IPS-18a (cell line): Measurements from ENCODE around the gene GRPEL2.
"Not testable (repeated sequence)": the region's sequence is repeated elsewhere in the genome, so short reads cannot be mapped to it uniquely, and the experiment has no call there.

Experiments used
- H3K27ac ChIP-seq: one replicate; pipeline ENCODE4 v1.5.1; 2013; ENCODE audit warnings: low read length
- H3K27me3 ChIP-seq: one replicate; pipeline ENCODE4 v1.6.1; 2013; ENCODE audit warnings: mild to moderate bottlenecking, low read length; ENCODE audit not compliant: control insufficient read depth, insufficient read depth
- H3K36me3 ChIP-seq: one replicate; pipeline ENCODE4 v1.6.1; 2013; ENCODE audit warnings: low read depth, low read length; ENCODE audit not compliant: control insufficient read depth
- H3K4me1 ChIP-seq: one replicate; pipeline ENCODE4 v1.6.1; 2013; ENCODE audit warnings: low read depth, low read length; ENCODE audit not compliant: control insufficient read depth
- H3K4me3 ChIP-seq: one replicate; pipeline ENCODE4 v1.5.1; 2013; ENCODE audit warnings: low read length
- H3K9ac ChIP-seq: one replicate; pipeline ENCODE4 v1.6.1; 2013; ENCODE audit warnings: mild to moderate bottlenecking, low read length, moderate library complexity
- H3K9me3 ChIP-seq: one replicate; pipeline ENCODE4 v1.6.1; 2013; ENCODE audit warnings: low read depth, low read length; ENCODE audit not compliant: control insufficient read depth

Gene GRPEL2

GRCh38 chr5:149391076-149391475 lies 45.8 kb downstream of the GRPEL2 start:
- not testable (repeated sequence) for H3K9ac ChIP-seq, H3K36me3 ChIP-seq, H3K4me1 ChIP-seq, H3K4me3 ChIP-seq, H3K9me3 ChIP-seq, H3K27me3 ChIP-seq, H3K27ac ChIP-seq

- H3K27ac ChIP-seq = no peak overlapping the region
- no peak overlapping the region for H3K4me3 ChIP-seq
- H3K9me3 ChIP-seq = no peaks in the 10 kb centered on the region
- no peaks in the 10 kb centered on the region for H3K4me1 ChIP-seq
- H3K36me3 ChIP-seq = no peaks in the 10 kb centered on the region
- no peak overlapping the region for H3K9ac ChIP-seq
- no peaks in the 10 kb centered on the region for H3K27me3 ChIP-seq
These were observed 46.2 kb downstream of the GRPEL2 start for GRCh38 chr5:149391524-149391923.

DNA sequence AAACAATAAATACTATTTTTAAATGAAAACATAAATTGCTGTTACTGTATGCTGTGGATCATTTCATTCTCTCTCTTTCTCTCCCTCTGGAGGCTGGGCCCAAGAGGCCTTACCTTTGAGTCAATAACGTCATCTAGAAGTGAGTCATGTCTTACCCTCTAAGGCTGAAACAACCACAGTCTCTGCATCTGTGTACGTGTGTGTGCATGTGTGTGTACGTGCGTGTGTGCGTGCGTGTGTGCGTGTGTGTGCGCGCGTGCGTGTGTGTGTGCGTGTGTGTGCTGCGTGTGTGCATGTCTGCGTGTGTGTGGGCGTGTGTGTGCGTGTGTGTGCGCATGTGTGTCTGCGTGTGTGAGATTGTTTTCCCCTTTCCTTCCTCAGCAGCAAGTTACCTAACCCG lies 47.4 kb downstream of the GRPEL2 start:
- no peaks in the 10 kb centered on the region for H3K36me3 ChIP-seq
- no peak overlapping the region for H3K9ac ChIP-seq
- no peaks in the 10 kb centered on the region for H3K4me1 ChIP-seq
- no peak overlapping the region for H3K27ac ChIP-seq
- no peaks in the 10 kb centered on the region for H3K27me3 ChIP-seq
- H3K9me3 ChIP-seq = no peaks in the 10 kb centered on the region
- no peak overlapping the region for H3K4me3 ChIP-seq

GRCh38 chr5:149394996-149395395 lies 49.7 kb downstream of the GRPEL2 start:
- not testable (repeated sequence) for H3K4me3 ChIP-seq, H3K9ac ChIP-seq, H3K27me3 ChIP-seq, H3K36me3 ChIP-seq, H3K27ac ChIP-seq, H3K4me1 ChIP-seq, H3K9me3 ChIP-seq

DNA sequence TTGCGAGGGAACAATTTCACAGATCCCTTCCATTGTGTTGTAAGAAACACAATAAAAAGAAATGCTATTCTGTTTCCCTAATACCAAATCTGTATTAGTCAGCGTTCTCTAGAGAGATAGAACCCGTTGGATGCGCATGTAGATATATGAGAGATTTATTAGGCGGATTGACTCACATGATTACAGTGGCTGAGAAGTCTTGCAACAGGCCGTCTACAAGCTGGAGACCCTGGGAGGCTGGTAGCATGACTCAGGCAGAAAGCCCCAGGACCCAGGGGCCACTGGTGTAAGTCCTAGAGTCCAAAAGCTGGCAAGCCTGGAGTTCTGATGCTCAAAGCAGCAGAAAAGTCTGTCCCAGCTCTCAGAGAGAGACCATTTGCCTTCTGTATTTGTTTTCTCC lies 52.2 kb downstream of the GRPEL2 start:
- Histone ChIP-seq H3K27ac (no peak overlapping the region), H3K36me3 (no peaks in the 10 kb centered on the region), H3K4me1 (no peaks in the 10 kb centered on the region), H3K27me3 (no peaks in the 10 kb centered on the region), H3K4me3 (no peak overlapping the region), H3K9me3 (no peaks in the 10 kb centered on the region), H3K9ac (no peak overlapping the region)

DNA sequence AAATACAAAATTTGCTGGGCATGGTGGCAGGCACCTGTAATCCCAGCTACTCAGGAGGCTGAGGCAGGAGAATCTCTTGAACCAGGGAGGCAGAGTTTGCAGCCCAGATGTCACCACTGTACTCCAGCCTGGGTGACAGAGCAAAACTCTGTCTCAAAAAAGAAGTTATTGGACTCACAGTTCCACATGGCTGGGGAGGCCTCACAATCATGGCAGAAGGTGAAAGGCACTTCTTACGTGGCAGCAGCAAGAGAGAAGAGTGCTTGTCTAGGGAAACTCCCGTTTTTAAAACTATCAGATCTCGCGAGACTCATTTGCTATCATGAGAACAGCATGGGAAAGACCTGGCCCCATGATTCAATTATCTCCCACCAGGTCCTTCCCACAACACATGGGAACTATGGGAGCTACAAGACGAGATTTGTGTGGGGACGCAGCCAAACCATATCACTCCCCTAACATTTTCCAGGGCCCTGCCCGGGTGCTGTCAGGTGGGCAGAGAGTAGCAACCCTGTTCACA lies 53.5 kb downstream of the GRPEL2 start:
- not testable (repeated sequence) for H3K9ac ChIP-seq, H3K36me3 ChIP-seq, H3K27ac ChIP-seq

DNA sequence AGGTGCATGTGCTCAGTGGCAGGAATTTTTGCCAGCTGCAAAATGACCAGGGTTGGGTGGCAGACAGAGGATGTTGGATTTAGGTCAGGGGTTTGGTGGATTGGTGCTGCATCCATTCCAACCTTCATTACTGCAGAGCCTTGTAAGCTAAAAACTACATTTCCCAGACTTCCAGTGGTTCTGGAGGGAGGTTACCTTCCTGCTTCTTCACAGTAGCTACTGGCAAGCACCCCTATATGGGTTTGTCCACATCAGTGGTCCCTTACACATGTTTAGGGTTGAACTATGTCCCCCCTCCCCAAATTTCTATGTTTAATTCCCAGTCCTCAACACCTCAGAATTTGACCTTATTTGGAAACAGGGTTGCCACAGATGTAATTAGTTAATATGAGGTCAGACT lies 54.5 kb downstream of the GRPEL2 start:
- Histone ChIP-seq H3K36me3 (no peaks in the 10 kb centered on the region), H3K9ac (no peak overlapping the region), H3K9me3 (no peaks in the 10 kb centered on the region), H3K27ac (no peak overlapping the region), H3K4me1 (no peaks in the 10 kb centered on the region), H3K4me3 (no peak overlapping the region), H3K27me3 (no peaks in the 10 kb centered on the region)

More for the DNA sequence above, 53.5 kb downstream of the GRPEL2 start:
- H3K4me3 ChIP-seq, H3K9me3 ChIP-seq, H3K4me1 ChIP-seq, H3K27me3 ChIP-seq: not testable (repeated sequence)

DNA sequence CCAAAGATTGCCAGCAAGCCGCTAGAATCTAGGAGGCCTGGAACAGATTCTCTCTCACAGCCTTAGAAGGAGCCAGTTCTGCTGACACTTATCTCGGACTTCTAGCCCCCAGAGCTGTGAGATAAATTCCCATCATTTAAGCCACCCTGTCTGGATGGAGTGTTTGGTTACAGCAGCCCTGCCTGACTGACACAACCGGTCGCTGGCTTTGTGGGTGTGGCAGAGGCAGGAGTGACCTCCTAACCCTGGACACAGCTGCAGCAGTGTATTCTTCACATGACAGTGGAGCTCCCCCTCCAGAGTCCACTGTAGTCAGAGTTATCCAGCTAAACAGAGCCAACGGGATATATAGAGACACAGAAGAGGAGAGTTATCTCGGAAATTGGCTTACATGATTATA lies 55.0 kb downstream of the GRPEL2 start:
- Histone ChIP-seq H3K4me3 (no peak overlapping the region), H3K27ac (no peak overlapping the region), H3K27me3 (no peaks in the 10 kb centered on the region), H3K9ac (no peak overlapping the region), H3K4me1 (no peaks in the 10 kb centered on the region), H3K36me3 (no peaks in the 10 kb centered on the region), H3K9me3 (no peaks in the 10 kb centered on the region)

GRCh38 chr5:149401051-149401450 lies 55.8 kb downstream of the GRPEL2 start:
- H3K9ac ChIP-seq = no peak overlapping the region
- no peak overlapping the region for H3K4me3 ChIP-seq
- H3K27ac ChIP-seq = no peak overlapping the region
- H3K4me1 ChIP-seq = peaks cover under 1% of the 10 kb centered on the region
- no peaks in the 10 kb centered on the region for H3K9me3 ChIP-seq
- H3K27me3 ChIP-seq = no peaks in the 10 kb centered on the region
- no peaks in the 10 kb centered on the region for H3K36me3 ChIP-seq

GRCh38 chr5:149402291-149402690 lies 57.0 kb downstream of the GRPEL2 start:
- no peaks in the 10 kb centered on the region for H3K27me3 ChIP-seq
- H3K9ac ChIP-seq = no peak overlapping the region
- no peak overlapping the region for H3K4me3 ChIP-seq
- no peaks in the 10 kb centered on the region for H3K36me3 ChIP-seq
- no peak overlapping the region for H3K27ac ChIP-seq
- no peaks in the 10 kb centered on the region for H3K9me3 ChIP-seq
- H3K4me1 ChIP-seq = peaks cover 10% of the 10 kb centered on the region
